WERI-Rb-1 (cell line): ENCODE measurements around the gene TTLL12.

Source experiments
- DNase-seq: peaks from one replicate; pipeline ENCODE4 v3.0.0-alpha.2; 2020
- H3K27ac ChIP-seq: fragments of 250-450 bp; sonication (Bioruptor Pico); 2 replicates; pipeline ENCODE4 v1.5.1; 2020; ENCODE audit warnings: mild to moderate bottlenecking, moderate library complexity
- H3K27me3 ChIP-seq: fragments of 250-450 bp; sonication (Bioruptor Pico); 2 replicates; pipeline ENCODE4 v1.5.1; 2021; ENCODE audit warnings: mild to moderate bottlenecking, low read depth, moderate library complexity; ENCODE audit not compliant: insufficient read depth, severe bottlenecking
- H3K36me3 ChIP-seq: fragments of 250-450 bp; sonication (Bioruptor Pico); 2 replicates; pipeline ENCODE4 v1.5.1; 2020; ENCODE audit warnings: mild to moderate bottlenecking, moderate library complexity
- H3K4me3 ChIP-seq: 2 replicates; pipeline ENCODE4 v1.5.1; 2011; ENCODE audit warnings: low read depth, mild to moderate bottlenecking, control low read depth, low read length
- H3K9me3 ChIP-seq: fragments of 250-450 bp; sonication (Bioruptor Pico); 2 replicates; pipeline ENCODE4 v1.5.1; 2021; ENCODE audit warnings: mild to moderate bottlenecking, moderate library complexity; ENCODE audit not compliant: severe bottlenecking
- TF ChIP-seq, protein P1 (sequence below): IDR thresholded peaks from 2 replicates; pipeline ENCODE4 v1.5.1; 2011; ENCODE audit warnings: low read depth, mild to moderate bottlenecking, control low read depth, inconsistent platforms, low read length

The TTLL12 gene

DNA sequence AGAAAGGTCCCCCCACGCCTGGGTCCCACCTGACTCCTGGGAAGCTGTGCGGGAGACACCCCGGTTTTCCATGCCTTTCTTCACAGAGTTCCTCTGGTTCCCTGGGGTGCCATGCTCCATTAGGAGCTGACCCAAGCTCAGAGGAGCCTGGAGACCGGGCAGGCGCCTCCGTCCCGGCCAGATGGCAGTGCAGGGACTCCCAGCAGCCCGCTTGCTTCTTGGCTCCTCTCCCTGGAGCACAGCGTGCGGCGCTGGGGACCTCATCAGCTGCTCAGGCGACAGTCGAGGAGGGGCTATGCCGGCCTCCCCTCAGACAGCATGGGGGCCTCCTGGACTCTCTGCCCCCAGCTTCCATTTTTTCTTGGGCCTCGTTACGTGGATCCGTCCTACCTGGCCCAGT lies 13.1 kb upstream of the TTLL12 start:
- Histone ChIP-seq H3K27ac (no peak overlapping the region), H3K9me3 (no peaks in the 10 kb centered on the region), H3K36me3 (no peaks in the 10 kb centered on the region), H3K4me3 (no peak overlapping the region), H3K27me3 (no peaks in the 10 kb centered on the region)
- no peak for DNase-seq
- TF ChIP-seq, protein P1, sequence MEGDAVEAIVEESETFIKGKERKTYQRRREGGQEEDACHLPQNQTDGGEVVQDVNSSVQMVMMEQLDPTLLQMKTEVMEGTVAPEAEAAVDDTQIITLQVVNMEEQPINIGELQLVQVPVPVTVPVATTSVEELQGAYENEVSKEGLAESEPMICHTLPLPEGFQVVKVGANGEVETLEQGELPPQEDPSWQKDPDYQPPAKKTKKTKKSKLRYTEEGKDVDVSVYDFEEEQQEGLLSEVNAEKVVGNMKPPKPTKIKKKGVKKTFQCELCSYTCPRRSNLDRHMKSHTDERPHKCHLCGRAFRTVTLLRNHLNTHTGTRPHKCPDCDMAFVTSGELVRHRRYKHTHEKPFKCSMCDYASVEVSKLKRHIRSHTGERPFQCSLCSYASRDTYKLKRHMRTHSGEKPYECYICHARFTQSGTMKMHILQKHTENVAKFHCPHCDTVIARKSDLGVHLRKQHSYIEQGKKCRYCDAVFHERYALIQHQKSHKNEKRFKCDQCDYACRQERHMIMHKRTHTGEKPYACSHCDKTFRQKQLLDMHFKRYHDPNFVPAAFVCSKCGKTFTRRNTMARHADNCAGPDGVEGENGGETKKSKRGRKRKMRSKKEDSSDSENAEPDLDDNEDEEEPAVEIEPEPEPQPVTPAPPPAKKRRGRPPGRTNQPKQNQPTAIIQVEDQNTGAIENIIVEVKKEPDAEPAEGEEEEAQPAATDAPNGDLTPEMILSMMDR, result no peak

DNA sequence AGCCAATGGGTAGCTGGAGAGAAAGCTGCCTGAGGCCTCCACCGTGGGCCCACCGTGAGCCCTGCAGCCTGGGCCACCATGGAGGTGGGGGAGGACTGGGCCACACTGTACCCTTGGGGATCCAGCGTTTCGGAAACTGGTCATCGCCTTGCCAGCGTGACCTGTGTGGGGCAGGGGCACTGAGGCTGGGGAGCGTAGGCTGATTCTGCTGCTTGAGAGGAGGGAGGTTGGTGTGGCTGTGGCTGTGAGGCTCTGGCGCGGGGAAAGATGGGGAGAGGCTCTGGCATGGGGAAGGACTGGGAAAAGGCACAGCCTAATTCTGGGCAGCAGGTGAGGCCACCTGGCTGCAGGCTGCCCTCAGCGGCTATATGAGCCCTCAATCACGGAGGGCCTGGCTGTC lies 12.6 kb upstream of the TTLL12 start:
- Histone ChIP-seq H3K27me3 (no peaks in the 10 kb centered on the region), H3K4me3 (no peak overlapping the region), H3K36me3 (no peaks in the 10 kb centered on the region), H3K27ac (no peak overlapping the region), H3K9me3 (no peaks in the 10 kb centered on the region)
- DNase-seq, result no peak
- TF ChIP-seq, protein P1, result no peak

DNA sequence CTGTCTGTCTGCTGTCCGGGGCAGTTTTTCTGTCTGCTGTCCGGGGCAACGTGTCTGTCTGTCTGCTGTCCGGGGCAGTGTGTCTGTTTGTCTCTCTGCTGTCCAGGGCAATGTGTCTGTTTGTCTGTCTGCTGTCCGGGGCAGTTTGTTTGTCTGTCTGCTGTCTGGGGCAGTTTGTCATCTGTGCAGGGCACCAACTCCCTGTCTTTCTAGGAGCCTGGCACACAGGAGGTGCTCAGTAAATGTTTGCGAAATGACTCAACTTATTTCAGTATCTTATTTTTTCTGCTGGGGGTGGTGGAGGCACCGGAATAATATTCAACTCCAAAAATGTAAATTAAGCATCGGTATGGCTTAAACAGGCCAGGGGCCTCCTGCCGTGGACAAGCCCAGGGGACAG lies 12.0 kb upstream of the TTLL12 start:
- Histone ChIP-seq H3K27ac (no peak overlapping the region), H3K4me3 (no peak overlapping the region), H3K36me3 (no peaks in the 10 kb centered on the region), H3K27me3 (no peaks in the 10 kb centered on the region), H3K9me3 (no peaks in the 10 kb centered on the region)
- no peak for DNase-seq
- TF ChIP-seq, protein P1, result no peak

DNA sequence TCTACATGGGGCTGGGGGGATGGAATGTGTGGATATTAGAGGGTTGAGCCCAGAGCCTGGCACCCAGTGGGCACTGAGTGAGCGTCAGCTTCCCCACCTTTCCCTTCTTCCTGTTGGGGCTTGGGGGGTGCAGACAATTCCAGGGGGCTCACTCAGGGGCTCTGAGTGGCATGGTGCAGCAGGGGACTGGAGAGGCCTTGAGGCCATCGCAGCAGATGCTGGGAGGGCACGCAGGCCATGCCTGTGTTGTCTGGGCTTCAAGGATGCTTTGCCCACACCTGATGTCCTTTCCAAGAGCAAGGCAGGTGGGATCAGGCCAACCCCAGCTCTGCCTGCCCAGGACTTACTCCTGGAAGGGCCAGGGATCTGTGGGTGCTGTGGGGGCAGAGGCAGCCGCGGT lies 11.2 kb upstream of the TTLL12 start:
- TF ChIP-seq, protein P1, result no peak
- H3K4me3 ChIP-seq, result no peak overlapping the region
- no peak overlapping the region for H3K27ac ChIP-seq
- no peak for DNase-seq
- H3K36me3 ChIP-seq, result no peaks in the 10 kb centered on the region
- H3K9me3 ChIP-seq, result no peaks in the 10 kb centered on the region
- no peaks in the 10 kb centered on the region for H3K27me3 ChIP-seq

DNA sequence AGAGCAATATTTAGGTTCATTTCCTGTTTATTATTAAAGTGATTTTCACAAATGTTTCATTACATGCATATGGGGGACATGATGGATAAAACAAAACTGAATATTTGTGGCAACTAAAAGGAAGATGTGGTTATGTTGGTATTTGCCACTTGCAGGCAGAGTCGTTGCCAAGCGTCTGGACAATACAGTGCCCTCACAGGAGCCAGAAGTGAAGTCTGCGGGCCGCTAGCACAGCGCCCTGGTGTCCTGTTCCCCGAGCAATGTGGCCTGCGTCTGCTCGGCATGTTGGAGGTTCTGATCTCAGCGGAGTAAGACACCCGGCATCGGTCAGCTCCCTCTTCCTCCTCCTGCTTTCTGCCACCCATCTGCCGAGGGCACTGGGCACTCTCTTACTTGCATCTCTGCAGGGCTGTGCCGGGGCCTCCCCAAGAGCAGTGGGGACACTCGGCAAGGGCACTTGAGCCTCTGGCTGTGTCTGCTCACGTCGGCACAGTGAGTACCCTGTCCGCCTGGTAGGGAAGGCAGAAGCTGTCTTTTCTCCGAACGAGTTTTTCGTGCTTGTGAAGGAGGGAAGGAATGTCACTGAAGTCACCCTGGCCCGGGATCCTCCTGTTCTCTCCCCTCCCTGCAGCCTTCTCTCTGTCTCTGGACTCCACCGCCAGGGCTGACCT lies 10.5 kb upstream of the TTLL12 start:
- H3K9me3 ChIP-seq, result no peaks in the 10 kb centered on the region
- no peaks in the 10 kb centered on the region for H3K36me3 ChIP-seq
- H3K27me3 ChIP-seq, result no peaks in the 10 kb centered on the region
- no peak for DNase-seq
- H3K27ac ChIP-seq, result no peak overlapping the region
- no peak overlapping the region for H3K4me3 ChIP-seq
- TF ChIP-seq, protein P1, result no peak

DNA sequence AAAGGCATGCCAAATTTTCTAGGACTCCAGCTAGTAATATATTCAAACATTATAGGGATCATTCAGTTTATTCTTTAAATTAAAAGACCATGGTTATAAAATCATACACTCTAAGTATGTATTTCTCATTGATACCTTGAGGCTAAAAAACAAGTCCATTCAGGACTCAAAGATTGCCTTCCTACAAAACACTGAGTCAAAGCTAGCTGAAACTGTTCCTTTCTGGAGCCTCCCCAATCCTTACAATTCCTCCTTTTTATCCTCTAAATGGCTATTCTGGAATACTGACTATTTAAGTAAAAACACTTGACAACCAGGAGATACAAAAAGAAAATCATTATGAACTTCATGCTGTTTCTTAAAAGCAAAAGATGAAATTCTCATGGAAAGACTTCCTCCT lies 4.9 kb upstream of the TTLL12 start:
- TF ChIP-seq, protein P1, result no peak
- DNase-seq, result no peak
- Histone ChIP-seq H3K4me3 (no peak overlapping the region), H3K36me3 (no peaks in the 10 kb centered on the region), H3K27me3 (no peaks in the 10 kb centered on the region), H3K27ac (no peak overlapping the region), H3K9me3 (no peaks in the 10 kb centered on the region)
